ENCODE data around the gene LGMN.
"Not testable (repeated sequence)": the region's sequence is repeated elsewhere in the genome, so short reads cannot be mapped to it uniquely, and the experiment has no call there.

LGMN gene

GRCh38 chr14:92748259-92749016 is at the start of gene LGMN:
Gene LGMN, minus strand, starts transcription at chr14:92748627. Its CDS starts 15,841 bp downstream, at chr14:92732786.
- DNase-seq (ENCODE audit: low read depth): peak; percentile 86

GRCh38 chr14:92794961-92795360 is 46.5 kb upstream of the LGMN start:
- DNase-seq (ENCODE audit: low read depth): no peak

- DNase-seq (ENCODE audit: low read depth): peak; percentile 45
Observed at GRCh38 chr14:92794547-92794941, 46.1 kb upstream of the LGMN start.

- peak; percentile 94 for DNase-seq (ENCODE audit: low read depth)
Observed at GRCh38 chr14:92793709-92794546, 45.5 kb upstream of the LGMN start, which contains the start of gene GOLGA5. Gene GOLGA5, plus strand, starts transcription at chr14:92794305. Its CDS starts 3,133 bp downstream, at chr14:92797438.

- DNase-seq (ENCODE audit: low read depth): peak; percentile 38
Observed at GRCh38 chr14:92792885-92793284, 44.5 kb upstream of the LGMN start.

GRCh38 chr14:92789457-92790089 is 41.1 kb upstream of the LGMN start:
- DNase-seq (ENCODE audit: low read depth): peak; percentile 12

GRCh38 chr14:92787554-92787953 is 39.1 kb upstream of the LGMN start:
- DNase-seq (ENCODE audit: low read depth): no peak

- no peak for DNase-seq (ENCODE audit: low read depth)
Observed at GRCh38 chr14:92786427-92786756, 38.0 kb upstream of the LGMN start.

GRCh38 chr14:92785667-92786426 is 37.4 kb upstream of the LGMN start:
- DNase-seq (ENCODE audit: low read depth): peak; percentile 90

- DNase-seq (ENCODE audit: low read depth): peak; percentile 75
Observed at GRCh38 chr14:92783813-92784431, 35.5 kb upstream of the LGMN start.

- no peak for DNase-seq (ENCODE audit: low read depth)
Observed at GRCh38 chr14:92781350-92781749, 32.9 kb upstream of the LGMN start.

GRCh38 chr14:92780444-92781232 is 32.2 kb upstream of the LGMN start:
- DNase-seq (ENCODE audit: low read depth): peak; percentile 65

GRCh38 chr14:92778868-92779565 is 30.6 kb upstream of the LGMN start:
- peak; percentile 16 for DNase-seq (ENCODE audit: low read depth)

- not testable (repeated sequence) for DNase-seq (ENCODE audit: low read depth)
Observed at GRCh38 chr14:92775292-92775691, 26.9 kb upstream of the LGMN start.

- no peak for DNase-seq (ENCODE audit: low read depth)
Observed at GRCh38 chr14:92774572-92774971, 26.1 kb upstream of the LGMN start.

GRCh38 chr14:92770484-92770883 is 22.1 kb upstream of the LGMN start:
- no peak for DNase-seq (ENCODE audit: low read depth)

- DNase-seq (ENCODE audit: low read depth): no peak
Observed at GRCh38 chr14:92768795-92769194, 20.4 kb upstream of the LGMN start.

- DNase-seq (ENCODE audit: low read depth): not testable (repeated sequence)
Observed at GRCh38 chr14:92768236-92768635, 19.8 kb upstream of the LGMN start.

GRCh38 chr14:92763666-92764631 is 15.5 kb upstream of the LGMN start:
- not testable (repeated sequence) for DNase-seq (ENCODE audit: low read depth)
